A204.1 (cell line): ENCODE results near the gene SRMS.
"Not testable (repeated sequence)": the region's sequence is repeated elsewhere in the genome, so short reads cannot be mapped to it uniquely, and the experiment has no call there.

Experiments
- FAIRE-seq: peaks from 2 replicates; lab custom pipeline; 2012; peaks lifted over from hg19 to GRCh38; lab: Jason Lieb, UNC

SRMS gene

DNA sequence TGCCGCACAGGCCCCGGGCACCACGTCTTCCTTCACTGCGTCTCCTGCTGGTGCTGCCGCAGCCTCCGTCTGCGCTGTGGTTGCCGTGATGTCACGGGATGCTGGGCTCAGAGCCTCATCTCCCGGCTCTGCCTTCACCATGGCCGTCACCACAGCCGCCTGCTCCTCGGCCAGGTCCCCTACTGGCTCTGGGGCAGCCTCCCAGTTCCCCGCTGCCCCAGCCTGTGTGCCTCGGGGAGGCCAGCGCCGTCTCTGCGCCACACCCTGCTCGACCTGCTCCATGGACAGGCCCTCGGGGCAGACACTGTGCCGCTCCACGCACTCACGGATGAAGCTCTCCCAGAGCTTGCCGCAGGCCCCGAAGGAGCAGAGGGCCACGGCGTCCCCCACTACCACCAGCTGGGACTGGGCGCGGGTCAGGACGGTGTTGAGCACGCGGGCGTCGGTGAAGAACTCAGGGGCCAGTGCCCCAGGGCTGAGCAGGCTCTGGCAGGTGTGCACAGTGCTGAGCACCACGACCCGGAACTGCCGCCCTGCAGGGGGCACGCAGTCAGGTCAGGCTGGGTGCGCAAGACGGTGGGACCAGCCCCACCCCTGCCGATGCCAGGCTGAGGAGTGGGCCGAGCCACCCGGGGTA, 18.3 kb upstream of the SRMS start:
- no peak for FAIRE-seq

DNA sequence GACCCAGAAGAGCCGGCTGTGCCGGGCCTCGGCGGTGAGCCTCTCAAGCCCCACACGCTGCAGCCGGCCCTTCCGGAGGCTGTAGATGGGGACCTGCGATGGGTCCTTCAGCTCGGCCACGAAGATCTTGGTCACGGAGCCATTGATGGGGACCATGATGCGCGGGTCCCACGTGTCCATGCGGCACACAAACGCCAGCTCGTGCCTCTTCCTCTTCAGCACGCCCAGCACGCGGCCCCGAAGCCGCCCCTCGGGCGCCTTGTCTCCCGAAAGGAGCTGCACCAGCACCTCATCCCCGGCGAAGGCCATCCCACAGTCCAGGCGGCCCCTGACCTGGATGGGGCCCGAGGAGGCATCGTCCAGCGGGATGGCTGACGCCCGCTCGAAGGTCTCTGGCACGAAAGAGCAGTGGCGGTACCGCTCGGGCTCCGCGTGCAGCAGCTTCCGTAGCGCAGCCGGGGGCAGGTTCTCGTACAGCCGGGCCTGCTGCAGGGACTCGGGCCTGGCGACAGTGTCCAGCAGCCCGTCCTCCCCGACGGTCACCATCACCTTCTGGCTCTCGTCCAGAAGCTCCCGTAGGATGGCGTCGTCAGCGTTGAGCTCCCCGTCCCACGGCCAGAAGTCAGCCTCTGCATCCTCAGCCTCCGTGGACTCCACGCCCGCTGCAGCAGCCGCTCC, 17.6 kb upstream of the SRMS start:
- no peak for FAIRE-seq

DNA sequence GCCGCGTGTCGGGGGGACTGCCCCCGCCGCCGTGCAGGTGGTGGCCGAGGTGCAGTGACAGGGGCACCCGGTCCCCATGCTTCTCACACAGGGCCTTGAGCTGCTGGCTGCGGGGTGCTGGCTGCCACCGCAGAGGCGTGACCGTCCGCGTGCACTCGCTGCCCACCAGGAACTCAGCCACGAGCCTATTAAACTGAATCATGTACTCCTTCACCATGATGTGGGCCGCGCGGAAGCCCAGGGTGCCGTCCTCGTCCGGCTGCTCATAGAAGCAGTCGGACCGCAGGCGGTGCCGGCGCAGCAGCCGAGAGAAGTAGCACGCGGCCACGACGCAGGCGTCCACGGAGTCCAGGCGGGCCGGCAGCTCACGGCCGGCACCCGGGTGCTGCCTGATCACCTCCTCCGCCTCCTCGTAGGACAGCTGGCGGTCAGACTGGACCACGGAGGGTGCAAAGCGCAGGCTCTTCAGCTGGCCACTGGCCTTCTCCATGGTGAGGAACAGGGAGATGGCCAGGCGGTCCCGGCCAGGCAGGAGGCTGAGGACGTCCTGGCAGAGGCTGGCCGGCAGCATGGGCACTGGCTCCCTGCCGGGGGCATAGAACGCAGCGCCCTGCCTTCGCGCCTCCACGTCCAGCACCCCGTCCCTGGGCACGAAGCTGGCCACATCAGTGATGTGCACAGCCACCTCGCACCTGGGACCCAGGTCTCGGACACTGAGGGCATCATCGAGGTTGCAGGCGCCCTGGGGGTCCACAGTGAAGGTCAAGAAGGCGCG, 16.7 kb upstream of the SRMS start:
- no peak for FAIRE-seq

DNA sequence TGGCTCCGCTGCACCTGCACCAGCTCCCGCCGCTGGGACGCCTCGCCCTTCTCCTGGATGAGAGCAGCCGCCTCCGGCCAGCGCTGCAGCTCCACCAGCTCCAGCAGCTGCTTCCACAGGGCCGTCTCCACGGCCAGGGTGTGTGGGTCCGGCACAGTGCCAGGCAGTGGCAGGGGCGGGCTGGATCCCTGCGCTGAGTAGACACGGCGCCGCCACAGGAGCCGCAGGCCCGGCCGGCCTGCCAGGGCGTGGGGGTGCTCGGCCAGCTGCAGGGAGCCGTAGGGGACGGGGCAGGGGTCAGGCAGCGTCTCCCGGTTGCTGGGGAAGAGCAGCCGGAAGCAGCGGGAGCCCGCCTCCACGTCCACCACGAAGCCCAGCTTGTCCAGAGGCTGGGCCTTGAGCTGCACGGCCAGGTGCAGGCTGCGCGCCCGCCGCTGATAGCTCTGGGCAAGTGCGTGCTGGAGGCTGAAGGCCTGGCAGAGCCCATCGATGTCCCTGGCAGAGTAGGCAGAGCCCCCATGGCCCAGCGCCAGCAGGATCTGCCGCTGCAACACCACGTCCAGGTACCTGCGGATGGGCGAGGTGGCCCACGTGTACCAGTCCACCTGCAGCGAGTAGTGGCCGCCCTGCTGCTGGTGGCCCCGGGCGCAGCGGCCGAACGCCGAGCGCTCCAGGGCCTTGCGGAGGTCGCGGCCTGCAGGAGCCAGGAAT, 15.8 kb upstream of the SRMS start:
- FAIRE-seq, result no peak

DNA sequence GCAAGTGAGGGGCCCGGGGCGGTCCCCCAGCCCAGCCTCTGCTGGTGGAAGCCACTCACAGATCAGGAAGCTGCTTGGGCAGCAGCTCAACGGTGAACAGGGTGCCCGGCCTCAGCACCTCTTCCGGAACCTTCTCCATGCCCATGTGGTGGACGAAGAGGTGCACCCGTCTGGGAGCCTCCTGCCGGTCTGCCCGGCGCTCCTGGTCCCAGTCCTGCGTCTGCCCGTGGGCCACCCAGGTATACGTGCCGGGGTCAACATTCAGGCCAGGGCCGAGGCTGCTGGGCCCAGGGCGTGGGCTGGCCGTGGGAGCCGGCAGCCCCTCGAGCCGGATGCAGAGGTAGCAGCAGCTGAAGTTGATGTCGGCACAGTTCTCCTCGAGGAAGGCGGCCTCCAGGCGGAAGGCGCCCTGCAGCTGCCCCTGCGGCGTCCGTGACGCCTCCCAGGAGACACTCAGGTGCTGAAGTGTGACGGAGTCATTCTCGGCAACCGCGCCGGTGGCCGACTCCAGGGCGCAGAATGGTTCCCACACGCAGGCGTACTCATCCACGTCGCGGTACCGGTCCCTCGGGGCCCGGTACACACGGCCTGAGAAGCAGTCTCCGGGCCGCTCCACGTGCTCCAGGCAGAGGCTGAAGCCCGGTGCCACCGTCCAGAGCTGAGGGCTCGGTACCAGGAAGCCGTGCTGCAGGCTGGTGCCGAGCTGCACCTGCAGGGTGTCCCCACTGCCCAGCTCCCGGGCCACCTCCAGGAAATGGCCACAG, 15.1 kb upstream of the SRMS start:
- no peak for FAIRE-seq

DNA sequence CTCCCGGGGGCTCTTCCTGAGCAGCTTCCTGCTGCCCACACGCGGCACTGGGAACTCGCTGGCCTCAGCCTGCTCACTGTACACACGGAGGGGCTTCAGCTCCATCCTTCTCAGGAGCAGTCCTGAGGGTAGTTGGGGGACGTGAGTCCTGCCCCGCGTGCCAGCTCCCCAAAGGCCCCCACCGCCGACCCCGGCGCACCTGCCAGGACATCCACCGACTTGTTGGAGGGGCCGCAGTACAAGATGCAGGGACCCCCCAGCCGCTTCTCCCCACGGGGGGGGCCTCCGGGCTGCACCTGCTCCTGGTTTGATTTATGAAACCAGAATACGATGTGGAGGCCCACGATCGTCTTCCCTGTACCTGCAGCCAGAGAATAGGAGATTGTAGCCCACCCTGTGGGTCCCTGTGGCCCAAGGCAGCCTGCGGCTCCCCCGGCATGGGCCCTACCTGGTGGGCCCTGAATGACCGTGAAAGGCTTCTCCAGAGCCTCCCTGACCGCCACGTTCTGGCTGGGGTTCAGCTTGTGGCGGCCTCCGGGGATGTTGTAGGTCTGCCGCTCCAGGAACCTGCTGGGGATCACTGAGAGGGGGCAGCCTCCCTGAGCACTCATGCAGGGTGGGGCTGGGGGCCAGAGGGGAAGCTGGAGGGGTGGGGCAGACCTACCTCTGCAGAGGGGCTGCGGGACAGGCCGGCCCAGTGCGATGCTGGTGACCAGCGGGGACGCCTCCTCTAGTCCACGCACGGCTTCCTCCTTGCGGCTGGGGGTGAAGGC, 14.3 kb upstream of the SRMS start:
- FAIRE-seq, result no peak

DNA sequence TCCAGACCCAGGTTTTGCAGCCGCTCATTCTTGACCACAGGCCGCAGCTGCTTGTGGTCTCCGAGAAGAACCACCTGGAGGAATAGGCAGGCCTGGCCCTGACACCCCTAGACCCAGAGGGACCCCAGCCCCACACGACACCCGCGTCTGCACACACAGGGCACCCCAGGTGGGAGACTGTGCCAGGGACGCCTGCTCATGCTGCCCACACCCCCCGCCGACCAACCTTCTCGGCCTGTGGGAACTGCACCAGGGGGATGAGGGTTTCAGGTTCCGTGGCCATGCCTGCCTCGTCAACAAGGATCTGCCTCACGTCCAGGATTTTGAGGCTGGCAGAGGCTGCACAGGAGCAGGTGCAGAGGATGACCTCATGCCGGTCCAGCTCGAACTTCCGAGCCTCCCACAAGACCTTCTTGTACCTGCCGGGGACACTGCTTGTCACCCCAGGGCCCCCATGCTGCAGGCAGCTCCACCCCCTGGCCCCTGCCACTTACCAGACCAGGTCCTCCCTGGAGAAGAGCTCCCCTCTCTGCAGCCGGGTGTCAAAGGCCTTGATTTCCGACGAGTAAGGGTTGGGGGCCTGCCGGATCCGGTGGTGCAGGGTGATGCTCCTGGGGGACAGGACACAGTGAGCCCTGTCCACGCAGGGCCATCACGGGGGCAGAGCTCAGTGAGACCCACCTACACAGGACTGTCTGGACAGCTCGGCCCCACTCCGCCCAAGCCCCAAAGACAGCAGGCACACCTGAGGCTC, 13.5 kb upstream of the SRMS start:
- FAIRE-seq, result no peak

DNA sequence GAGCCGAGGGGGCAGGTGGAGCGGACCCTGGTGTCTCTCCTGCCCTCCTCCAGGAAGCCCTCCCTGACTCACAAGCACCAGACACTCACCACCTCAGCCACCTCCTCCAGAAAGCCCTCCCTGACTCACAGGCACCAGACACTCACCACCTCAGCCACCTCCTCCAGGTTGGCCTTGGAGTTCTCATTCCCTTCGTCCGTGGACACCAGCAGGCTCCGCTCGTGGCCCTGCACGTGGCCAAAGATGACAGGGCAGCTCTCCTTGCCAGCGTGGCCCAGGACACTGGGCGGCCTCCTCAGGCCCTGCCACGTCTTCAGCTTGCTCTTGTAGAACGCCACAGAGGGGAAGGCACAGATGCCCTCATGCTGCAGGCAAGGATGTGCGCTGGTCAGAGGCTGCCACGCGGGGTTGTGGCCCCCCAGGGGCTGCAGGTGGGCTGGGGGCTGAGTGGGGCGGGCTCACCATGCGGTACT, 12.8 kb upstream of the SRMS start:
- FAIRE-seq, result no peak

DNA sequence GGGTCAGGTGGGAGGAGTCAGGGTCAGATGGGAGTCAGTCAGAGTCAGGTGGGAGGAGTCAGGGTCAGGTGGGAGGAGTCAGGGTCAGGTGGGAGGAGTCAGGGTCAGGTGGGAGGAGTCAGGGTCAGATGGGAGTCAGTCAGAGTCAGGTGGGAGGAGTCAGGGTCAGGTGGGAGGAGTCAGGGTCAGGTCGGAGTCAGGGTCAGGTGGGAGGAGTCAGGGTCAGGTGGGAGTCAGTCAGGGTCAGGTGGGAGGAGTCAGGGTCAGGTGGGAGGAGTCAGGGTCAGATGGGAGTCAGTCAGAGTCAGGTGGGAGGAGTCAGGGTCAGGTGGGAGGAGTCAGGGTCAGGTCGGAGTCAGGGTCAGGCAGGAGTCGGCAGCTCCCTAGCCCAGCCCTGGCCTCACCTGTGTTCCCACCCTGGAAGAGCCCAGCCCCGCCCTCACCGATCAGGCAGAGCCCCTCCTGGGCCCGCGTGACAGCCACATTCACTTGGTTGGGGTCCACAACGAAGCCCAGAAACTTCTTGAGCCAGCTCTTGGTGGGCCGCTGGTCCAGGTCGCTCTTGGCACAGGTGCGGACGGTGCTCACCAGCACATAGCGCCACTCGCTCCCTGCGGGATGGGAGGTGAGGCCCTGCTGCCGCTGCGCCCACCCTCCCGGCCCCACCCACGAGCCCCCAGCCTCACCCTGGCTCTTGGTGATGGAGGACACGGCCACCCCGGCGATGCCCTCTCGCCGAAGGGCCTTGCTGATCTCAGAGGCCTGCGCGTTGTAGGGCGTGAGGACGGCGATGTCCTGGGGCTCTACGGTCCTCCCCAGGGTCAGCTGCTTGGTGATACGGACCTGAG, 12.2 kb upstream of the SRMS start:
- not testable (repeated sequence) for FAIRE-seq

DNA sequence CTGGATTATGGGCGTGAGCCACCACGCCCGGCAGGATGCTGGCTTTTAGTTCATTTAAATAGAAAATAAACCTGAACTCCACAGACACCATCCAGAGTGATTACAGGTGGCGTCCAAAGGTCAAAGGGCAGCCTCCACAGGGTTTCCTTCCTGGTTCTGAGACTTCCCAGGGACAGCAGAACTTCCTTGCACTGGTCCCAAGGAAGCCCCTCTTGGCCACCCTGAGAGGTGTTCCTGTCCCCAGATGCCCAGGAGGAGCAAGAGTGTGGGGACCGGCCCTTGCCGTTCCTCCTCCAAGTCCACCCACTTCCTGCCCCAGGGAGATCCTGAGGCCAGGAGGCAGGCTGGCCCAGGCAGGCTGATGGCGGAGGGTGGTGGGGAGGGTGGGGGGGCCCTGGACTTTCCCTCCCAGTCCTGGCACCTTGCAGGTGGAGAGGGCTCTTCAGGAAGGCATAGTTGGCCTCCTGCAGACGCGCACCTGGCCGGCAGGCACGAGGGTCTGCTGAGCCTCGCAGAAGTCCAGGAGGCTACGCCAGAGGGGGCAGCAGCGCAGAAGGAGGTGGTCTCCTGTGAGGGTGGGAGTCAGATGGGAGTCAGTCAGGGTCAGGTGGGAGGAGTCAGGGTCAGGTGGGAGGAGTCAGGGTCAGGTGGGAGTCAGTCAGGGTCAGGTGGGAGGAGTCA, 11.4 kb upstream of the SRMS start:
- no peak for FAIRE-seq

DNA sequence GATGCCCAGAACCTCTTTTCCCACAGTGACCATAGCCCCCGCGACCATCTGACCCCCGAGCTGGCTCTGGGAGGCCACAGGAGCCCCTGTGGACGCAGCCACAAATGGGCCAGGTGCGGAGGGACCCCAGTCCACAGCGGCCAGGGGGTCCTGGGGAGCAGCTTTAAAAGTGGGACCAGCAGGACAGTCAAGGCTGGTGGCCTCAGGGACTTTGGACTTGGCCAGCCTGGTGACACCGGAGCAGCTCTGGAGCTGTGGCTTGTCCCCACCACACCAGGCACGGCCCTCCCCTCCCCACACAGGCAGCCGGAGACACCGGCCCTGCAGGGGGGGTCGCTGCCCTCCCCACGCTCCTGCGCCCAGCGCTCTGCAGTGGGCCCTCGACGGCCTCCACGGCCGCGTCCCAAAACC, 9.9 kb upstream of the SRMS start:
- no peak for FAIRE-seq

DNA sequence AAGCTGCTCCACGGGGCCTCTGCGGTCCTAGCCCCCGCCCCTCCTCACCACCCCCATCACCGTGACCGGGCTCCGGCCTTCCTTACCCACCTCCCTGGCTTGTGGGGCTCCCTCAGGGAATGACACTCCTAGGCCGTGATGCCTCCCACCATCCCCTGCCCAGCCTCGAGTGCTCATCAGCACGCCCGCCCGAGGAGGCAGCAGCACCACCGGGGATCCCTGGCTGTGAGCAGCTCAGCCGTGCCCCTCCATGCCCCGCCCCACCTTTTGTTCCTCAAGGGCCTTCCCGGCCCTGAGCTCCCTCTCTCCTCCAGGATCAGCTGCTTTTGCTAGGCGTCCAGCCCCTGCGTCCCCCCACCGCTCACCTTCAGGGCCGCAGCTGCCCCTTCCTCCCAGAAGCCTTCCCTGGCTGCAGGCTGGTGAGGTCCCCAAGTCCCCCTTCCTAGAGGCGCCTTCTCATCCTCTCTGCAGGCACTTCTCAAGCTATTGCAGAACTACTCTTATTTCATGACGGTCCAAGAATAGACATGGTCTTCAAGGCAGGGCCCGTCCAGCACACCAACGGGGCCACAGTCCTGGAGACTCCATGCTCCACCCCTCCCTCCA, 9.4 kb upstream of the SRMS start:
- no peak for FAIRE-seq

DNA sequence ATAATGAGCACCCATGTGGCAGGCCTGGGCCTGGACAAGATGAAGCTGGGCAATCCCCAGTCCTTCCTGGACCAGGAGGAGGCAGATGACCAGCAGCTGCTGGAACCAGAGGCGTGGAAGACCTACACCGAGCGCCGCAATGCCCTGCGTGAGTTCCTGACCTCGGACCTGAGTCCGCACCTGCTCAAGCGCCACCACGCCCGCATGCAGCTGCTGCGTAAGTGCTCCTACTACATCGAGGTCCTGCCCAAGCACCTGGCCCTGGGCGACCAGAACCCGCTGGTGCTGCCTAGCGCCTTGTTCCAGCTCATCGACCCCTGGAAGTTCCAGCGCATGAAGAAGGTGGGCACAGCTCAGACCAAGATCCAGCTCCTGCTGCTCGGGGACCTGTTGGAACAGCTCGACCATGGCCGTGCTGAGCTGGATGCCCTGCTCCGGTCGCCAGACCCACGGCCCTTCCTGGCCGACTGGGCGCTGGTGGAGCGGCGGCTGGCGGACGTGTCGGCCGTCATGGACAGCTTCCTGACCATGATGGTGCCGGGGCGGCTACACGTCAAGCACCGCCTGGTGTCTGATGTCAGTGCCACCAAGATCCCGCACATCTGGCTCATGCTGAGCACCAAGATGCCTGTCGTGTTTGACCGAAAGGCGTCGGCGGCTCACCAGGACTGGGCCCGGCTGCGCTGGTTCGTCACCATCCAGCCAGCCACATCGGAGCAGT, 8.3 kb upstream of the SRMS start:
- FAIRE-seq, result no peak

DNA sequence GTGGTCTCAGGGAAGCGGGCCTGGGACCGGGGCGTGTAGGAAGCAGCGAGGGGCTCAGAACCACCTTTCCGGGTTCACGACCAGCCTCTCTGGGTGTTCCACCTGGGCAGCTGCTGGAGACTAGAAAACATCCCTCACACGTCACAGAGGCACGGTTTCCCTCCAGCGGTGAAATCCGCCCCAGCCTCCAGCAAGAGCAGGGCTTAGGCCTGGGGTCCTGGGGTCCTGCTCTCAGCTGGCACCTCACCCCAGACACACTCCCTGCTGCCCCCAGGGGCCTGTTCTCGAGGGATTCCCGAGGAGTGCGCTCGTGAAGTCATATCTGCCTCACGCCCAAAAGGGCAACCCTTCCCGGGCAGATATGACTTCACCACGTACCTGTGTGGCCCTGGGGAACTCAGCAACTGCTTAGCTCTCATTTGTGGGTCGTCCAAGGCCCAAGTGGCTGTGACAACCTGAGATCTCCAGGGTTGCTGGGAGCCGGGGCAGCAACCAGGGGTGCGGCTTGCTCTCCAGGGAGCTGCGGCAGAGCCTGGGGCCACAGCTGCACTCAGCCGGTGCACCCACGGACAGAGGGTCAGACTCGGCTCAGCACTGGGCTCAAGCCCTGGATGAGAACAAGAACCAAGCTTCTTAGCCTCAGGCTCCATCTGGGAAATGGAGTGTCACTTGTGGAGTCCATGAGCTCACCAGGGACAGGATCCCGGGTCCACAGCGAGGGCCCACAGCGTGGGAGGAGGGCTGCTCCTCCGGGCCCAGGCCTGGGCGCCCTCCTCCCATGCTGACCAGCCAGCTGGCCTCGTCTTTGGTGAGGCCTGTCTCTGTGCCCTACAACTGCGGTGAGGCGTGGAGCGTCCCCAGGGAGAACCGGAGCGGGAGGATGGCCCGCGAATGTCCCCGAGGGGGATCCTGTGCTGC, 7.1 kb upstream of the SRMS start:
- no peak for FAIRE-seq

DNA sequence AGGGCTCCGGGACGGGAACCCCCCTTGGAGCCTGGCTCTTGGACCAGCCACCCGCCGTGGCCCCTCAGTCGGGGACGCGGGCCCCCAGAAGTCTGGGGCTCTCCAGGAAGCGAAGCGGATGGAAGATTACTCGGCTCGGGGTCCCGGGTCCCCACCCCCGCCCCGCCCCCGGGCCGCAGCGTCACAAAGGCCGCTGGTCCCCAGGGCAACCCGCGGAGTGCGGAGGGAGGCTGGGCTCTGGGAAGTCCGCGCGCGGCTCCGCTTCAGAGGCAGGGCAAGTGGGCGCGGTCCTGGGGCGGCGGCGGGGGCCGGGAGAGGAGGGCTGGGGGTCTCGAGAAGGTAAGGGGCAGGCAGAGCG, 6.4 kb upstream of the SRMS start, which contains the start of gene FNDC11:
Gene FNDC11 (plus strand): TSS at position 227 of the 358 bp plus-strand sequence. CDS start 1,505 bp downstream, outside the sequence.
- FAIRE-seq, result no peak

DNA sequence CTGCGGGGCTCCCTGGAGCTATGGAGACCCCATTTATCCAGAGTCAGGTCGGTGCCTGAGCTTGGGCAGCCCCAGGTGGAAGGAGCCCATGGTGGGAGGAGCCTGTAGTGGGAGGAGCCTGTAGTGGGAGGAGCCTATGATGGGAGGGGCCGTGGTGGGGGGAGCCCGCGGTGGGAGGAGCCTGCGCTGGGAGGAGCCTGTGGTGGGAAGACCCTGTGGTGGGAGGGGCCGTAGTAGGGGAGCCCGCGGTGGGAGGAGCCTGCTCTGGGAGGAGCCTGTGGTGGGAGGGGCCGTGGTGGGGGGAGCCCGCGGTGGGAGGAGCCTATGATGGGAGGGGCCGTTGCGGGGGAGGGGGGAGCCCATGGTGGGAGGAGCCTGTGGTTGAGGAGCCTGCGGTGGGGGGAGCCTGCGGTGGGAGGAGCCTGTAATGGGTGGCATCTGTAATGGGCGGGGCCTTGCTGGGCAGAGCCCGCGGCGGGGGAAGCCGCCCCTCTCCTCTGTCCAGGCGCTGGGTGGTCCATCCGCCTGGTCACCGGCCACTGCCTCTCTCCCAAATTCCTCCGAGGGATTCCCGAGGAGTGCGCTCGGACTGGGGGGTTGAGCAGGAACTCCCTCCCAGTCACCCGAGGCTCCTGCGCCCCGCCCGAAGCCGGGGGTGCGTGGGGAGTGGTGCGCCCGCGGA, 5.8 kb upstream of the SRMS start:
- FAIRE-seq, result no peak
